NAMALWA (cell line): ENCODE measurements around the gene KBTBD13.

ENCODE experiments used
- DNase-seq: peaks from one replicate; pipeline ENCODE4 v3.0.0-alpha.2; 2015; ENCODE audit warnings: low spot score

The KBTBD13 gene

GRCh38 chr15:65052956-65053355 lies 23.6 kb upstream of the KBTBD13 start:
- no peak for DNase-seq

DNA sequence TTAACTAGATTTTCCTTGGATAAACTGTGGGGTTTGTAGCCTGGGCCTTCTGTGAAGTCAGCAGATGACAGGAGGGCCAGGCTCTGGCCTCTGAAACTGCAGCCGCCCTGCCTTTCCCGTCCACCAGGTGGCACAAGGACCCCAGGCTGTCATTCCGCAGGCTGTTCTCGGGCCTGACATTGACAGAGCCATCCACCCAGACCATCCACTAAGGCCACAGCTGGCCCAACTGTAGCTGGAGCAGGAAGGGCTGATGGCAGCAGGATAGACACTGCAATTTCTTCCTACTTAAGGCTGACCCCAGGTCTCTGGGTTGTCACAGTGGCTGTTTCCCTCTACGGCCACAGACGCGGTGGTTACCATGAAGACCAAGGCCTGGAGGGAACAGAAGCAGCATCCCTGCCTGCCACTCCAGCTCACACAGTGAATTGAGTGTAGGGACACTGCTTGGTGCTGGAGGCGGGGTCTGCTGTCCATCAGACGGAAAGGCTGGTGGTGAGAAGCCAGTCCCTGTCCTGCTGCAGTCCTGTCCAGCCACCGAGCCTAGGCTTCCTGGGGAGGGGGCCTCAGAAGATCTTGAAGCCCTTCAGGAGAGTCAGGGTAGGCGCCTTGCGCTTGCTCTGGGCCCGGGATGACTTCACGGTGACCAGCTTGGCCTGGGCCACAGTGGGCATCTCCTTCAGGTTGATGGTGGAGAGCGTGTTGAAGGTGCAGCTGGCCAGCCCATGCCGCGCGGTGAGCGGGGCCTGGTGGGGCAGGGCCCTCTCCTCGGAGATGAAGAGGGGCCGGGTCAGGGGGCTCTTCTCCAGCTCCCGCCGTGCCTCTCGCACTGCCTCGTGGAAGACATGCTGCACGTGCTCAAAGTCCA lies 22.0 kb upstream of the KBTBD13 start:
- DNase-seq, result peak; percentile 79

DNA sequence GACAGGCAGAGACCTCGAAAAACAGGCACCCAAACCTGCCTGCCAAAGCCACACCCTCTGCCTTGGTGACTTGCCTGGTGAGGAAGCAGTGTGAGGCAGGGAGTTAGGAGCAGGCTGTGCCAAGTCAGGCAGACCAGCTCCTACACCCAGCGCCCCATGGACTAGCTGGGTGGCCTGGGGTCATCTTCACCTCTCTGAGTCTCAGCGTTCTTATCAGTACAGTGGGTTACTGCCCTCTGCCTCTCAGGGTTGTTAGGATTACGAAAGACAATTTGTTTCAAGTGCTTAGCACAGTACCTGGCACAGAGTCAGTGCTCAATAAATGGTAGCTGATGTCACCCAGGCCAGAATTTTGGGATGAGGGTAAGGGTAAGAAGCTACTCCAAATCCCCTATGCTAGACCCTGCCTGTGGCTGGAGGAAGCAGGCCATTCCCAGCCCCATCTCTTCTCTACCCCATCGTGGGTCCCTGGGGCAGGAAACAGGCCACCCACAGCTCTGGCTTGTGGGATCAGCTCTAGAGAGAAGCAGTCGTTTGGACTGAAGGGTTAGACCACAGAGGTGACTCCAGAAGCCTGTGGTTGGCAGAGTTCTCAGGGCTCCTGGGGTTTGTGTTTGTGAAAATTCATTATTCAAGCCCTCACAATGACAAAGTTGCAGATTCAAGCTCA lies 21.2 kb upstream of the KBTBD13 start:
- no peak for DNase-seq

GRCh38 chr15:65056106-65056505 lies 20.4 kb upstream of the KBTBD13 start:
- no peak for DNase-seq

- no peak for DNase-seq
Observed at GRCh38 chr15:65056868-65057548, 19.5 kb upstream of the KBTBD13 start.

- no peak for DNase-seq
Observed at GRCh38 chr15:65057549-65057940, 19.0 kb upstream of the KBTBD13 start.

GRCh38 chr15:65058394-65059368 lies 17.9 kb upstream of the KBTBD13 start:
- DNase-seq, result no peak

DNA sequence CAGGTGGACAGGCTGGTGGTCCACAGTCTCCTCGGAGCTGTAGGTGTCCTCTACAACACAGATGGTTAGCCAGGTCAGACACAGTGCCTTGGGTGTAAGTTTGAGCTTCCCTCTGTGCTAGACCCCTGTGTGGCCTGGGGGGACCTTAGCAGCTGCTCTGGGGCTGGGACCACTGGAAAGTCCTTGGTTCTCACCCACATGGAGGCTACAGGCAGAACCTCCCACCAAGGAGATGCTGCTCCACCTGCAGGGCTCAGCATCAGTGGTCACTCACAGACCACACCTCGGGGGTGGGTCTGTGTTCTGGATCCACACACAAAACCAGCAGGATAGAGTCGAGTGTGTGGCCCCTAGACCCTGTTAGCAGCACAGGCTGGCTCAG lies 17.2 kb upstream of the KBTBD13 start:
- no peak for DNase-seq

DNA sequence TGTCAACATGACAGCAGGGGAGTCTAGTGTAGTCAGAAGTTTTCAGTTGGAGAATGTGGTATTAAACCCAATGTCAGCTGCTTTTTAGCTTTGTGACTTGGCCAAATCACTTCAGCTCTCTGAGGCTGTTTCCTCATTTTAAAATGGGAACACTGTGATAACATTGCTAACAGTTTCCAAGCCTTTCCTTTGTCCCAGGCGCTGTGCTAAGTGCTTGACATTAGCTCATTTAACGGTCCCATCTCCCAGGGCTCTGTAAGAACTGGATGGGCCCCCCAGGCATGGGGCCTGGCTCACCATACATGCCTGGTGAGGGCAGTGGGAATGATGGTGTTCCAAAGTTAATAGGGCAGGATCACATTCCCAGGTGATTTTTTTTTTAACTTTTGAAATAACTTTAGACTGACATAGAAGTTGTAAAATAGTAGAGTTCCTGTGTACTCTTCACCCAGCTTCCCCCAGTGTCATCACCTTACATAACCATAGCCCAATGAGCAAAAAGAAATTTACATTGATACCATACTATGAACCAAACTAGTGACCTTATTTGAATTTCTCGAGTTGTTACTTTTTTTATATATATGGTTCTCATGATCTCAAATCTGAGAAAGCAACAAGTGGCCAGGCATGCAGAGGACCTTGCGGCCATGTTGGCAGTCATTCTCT lies 16.5 kb upstream of the KBTBD13 start:
- DNase-seq, result no peak

DNA sequence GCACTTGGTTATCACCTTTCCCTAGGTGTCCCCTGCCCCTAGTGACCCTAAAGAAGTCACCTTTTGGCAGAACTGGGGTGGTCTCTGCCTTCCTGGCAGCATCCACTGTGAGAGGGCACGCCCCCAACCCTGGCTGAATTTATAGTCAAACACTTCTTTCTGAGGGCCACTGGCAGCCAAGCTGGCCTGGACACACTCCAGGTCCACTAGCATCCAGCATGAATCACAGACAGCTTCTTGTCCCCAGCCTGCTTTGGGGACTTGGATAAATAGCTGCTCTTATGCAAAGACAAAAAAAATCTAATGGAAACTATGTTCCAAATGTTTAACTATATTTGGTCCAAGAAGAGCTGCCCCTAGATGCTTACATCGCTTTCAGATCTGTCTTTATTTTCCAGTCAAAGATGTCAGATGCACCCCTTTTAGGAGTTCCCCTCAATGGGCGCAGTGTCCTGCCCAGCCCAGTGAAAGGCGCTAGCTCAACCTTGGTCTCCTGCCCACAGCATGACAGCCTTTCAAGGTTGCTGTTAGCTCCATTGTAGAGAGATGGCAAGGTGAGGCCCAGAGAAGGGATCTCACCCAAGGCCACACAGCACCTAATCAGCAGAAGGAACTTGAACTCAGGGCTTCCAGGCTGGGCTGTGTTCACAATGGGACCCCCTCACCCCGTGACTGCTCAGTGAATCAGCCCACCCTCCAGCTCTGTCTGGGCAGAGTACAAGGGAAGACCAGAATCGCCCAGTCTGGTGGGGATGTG lies 15.7 kb upstream of the KBTBD13 start:
- no peak for DNase-seq

DNA sequence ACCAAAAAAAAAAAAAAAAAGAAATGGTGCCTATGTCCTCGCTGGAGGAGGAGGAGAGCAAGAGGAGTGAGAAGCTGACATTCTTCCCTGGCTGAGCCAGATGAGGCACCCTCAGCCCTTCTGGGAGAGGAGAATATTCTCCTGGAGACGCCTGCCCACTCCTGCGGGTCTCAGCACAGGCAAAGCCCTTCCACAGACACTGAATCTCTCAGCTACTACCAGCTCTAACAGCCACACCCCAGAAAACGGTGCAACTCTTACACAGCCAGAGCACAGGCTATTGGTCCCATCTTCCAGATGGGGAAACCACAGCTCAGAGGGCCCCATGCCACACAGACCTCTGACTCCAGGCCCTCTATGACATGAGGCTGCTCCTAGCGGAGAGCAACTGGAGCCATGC lies 14.5 kb upstream of the KBTBD13 start:
- DNase-seq, result no peak

DNA sequence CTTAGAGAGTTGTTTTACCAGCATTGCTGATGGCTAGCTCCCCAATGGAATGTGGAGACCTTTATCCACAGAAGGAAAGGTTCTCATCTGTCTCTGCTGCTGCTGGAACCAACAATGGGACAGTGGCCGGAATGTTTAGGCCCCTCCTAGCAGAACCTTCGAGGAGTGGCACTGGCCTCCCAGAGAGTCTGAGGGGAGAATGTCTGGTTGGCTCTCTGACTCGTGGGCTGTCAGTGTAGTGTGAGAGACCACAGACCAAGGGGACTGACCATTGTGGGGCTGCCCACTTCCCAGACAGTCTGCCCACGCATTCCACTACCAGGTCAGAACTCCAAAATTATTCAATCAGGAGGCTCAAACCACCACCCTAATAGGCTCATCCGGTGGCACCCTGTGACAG lies 13.8 kb upstream of the KBTBD13 start:
- DNase-seq, result no peak

DNA sequence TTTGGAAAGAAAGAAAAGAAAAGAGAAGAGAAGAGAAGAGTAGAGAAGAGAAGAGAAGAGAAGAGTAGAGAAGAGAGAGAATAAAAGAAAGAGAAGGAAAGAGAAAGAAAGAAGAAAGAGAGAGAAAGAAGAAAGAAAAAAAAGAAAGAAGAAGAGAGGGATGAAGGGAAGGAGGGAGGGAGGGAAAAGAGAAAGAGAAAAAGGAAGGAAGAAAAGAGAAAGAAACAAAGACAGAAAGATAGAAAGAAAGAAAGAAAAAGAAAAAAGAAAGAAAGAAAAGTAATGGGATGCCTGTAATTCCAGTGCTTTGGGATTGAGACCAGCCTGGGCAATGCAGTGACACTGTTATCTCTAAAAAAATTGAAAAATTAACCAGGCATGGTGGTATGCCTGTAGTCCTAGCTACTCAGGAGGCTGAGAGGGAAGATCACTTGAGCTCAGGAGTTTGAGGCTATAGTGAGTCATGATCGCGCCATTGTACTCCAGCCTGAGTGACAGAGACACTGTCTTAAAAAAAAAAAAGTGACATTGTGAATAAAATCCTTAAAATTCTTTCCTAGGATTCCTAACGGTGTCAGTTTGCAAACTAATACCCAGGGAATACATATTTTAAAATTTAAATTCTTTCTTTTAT lies 10.4 kb upstream of the KBTBD13 start:
- no peak for DNase-seq

DNA sequence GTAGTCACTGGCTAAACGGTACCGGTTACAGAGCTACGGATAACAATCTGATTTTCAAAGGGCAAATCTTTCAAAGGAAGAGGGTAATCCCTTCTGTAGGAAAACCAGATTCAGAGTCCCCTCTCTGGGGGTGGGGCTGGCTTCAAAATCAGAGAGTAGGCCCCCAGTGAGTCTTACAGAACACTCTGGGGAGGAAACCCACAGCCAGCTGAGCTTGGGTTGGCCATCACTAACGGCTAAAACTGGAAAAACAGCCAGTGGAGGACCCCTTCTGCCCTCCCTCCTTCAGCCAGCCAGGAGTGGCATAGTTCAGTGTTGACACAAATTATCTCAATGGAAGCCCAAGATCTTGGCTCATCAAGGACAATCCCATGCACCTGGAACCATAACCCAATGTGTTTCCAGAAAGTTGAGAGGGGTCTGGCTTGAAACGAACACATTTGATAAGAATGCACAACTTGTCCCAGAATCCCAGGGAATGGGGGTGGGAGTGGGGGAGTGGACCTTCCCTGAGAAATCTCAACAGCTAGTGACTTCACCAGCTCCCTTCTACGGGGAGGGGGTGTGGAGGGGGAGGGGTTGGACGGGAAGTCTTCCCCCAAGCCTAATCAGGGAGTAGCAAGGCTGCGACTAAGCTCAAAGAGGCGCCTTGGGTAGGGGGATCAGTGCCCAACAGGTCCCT lies 9.8 kb upstream of the KBTBD13 start:
- no peak for DNase-seq

- no peak for DNase-seq
Observed at GRCh38 chr15:65067317-65067644, 9.3 kb upstream of the KBTBD13 start.

GRCh38 chr15:65067645-65068402 lies 8.7 kb upstream of the KBTBD13 start, which contains the start of gene RASL12:
RASL12 (minus strand) TSS chr15:65067991; CDS start chr15:65067835, 156 bp downstream.
- no peak for DNase-seq

- no peak for DNase-seq
Observed at GRCh38 chr15:65068403-65068788, 8.2 kb upstream of the KBTBD13 start.

DNA sequence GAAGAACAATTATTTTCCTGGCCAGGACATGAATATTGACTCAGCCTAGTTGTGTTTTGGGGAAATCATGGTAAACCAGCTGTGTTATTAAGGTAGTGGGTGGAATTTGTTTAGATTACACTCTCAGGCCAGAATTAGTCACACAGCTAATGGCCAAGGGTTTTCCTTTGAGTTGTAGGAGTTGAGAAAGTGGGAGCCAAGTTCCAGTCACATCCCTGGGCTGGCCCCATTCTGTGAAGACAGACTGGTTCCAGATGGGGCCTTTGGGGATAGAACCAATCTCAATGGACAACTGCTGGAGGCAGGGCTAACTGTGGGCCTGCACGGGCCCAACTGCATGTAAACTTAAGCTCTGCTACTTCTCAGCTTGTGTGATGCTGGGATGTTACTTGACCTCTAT lies 7.4 kb upstream of the KBTBD13 start:
- DNase-seq, result no peak
